Skeletal muscle cell (primary cell): ENCODE results near the gene TGM6.
A peak's percentile ranks its signal among the peaks of the same experiment; 100 is the strongest.

Experiments
- DNase-seq: peaks from one replicate; pipeline ENCODE4 v3.0.0-alpha.2; 2010; ENCODE audit warnings: low read depth
- H3K4me3 ChIP-seq: 2 replicates; pipeline ENCODE4 v1.5.1; 2011; ENCODE audit warnings: low read depth, mild to moderate bottlenecking, control low read depth, low read length, moderate library complexity

TGM6 gene

DNA sequence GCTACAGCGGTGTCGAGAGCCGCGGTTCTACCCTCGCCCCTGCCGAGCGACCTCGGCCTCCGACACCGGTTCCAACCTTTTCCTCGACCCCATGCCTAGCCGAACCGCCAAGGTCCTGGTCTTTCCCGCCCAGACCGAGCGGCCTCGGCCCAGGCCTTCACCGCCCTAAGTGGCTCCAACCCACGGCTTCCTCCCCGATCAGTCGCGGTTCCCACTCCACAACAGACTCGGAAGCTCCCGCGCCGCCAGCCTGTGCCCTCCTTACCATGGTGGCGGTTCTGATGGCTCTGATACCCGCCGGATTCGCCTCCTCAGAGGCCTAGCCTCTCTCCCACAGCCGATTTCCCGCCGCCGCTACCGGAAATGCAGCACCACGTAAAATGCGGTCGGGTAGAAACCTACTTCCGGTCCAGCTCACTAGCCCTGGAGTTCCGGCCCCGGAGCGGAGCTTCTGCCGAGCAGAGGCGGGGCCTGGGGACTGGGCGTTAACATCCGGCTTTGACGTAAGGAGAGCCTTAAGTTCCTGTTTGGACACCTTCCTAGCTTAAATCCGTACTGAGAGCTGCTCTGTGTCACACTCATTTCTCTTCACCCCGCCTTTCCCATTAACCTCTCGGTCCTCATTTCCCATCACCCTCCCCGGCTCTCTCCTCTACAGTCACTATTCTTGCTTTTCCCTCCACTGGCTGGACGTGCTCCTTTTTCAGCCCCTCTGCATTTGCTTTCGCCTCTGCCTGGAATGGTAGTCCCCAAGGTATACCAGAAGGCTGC, 89.9 kb downstream of the TGM6 start, which contains the start of gene SNRPB:
TSS of gene SNRPB (minus strand) at position 367 of the 771 bp plus-strand sequence. CDS start at position 268, 99 bp downstream.
- DNase-seq = peak; percentile 97

DNA sequence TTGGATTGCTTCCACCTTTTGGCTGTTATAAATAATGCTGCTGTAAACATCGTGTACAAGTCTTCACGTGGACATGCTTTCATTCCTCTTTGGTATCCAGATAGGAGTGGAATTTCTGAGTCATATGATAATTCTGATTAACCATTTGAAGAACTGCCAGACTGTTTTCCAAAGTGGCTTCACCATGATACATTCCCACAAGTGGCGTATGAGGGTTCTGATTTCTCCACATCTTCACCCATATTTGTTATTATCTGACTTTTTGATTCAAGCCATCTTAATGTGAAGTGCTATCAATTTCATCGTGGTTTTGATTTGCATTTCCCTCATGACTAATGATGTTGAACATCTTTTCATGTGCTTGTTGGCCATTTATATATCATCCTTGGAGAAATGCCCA, 92.8 kb downstream of the TGM6 start:
- DNase-seq = no peak
- no peak overlapping the region for H3K4me3 ChIP-seq

More for the DNA sequence above, 89.9 kb downstream of the TGM6 start, which contains the start of gene SNRPB:
- peak within 1 kb of the TSS; percentile 87 for H3K4me3 ChIP-seq

DNA sequence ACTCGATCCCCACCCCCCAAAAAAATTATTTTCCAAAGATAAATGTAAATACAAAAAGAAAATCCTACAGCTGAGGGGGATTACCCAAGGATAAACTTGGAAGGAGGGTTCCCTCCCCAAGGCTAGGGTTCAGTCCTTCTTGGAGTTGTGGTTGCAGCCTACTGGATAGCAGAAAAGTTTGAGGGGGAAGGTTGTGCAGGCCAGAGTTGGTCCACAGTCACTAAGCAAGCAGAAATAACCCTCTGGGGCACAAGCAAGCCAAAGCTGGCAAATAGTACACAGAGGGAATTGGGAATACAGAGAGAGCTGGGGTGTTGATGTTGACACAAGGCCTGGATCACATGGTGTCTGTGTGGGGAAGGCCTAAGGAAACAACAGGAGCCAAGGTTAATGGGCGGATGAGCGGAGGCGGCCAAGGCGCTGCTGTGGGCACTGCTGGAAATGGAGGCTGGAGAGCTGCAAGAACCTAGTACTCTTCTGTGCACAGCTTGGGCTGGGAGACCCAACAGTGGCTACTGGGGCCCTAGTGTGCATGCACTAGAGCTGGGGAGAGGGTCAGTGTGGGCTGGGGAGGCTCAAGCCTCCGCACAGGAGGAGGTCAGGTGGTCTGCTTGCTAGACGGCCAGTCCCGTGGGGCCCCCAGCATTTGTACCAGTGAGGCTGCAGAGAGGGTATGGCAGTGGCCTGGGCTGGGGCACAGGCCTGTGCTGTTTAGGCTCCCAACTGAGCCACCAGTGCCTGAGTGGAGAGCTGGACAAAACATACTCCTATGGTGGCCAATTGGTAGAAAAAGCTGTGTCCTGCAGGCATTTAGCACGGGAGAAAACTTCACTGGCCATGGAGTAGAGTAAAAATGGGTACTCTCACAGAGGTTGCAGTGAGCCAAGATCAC, 95.4 kb downstream of the TGM6 start:
- DNase-seq = no peak
- no peak overlapping the region for H3K4me3 ChIP-seq

DNA sequence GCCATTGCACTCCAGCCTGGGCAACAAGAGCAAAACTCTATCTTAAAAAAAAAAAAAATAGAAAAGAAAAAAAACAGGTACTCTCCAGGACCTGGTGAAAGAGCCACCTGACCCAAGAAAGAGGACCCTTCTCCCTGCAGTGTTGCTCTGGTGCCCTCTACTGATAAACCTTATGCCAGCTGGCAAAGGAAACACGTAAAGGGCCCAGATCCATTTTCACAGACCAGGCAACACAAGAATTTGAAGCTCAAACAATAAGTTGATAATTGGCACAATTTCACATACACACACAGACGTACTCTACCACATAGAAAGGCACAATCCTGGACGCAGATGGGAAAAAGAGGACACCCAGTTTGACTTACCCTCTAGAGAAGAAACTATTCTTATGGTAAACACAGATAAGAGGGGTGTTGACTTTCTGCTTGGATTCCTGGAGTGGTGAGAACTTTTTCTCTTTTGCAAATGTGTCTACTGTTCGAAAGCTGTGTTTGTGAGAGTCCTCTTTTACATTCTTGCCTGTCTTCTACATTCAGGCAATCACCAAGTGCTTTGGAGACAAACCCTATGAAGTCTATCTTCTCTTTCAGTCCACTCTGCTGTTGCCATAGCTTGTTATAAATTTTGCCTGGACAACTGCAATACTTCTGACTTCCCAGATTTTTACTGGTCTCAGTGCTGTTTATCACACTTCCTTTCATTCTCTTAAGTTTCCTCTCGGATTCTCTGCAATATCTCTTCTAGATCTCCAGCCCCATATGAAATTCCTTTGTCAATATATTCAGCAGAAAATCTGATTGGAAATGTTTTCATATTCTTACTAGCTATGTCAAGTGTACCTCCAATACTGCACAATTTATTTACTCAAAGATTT, 96.3 kb downstream of the TGM6 start:
- no peak for DNase-seq
- H3K4me3 ChIP-seq = no peak overlapping the region

DNA sequence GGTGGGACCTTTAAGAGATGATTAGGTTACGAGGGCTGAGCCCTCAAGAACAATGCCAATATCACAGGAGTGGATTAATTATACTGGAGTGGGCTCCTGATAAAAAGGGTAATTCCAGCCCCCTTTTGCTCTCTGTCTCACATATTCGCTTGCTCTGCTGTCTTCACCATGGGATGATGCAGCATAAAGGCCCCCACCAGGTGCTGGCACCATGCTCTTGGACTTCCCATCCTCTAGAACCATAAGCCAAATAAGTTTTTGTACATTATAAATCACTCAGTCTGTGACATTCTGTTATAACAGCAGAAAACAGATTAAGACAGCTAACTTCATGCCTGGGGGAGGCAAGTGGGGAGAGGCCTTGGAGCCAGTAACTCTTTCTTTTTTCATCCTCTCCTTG, 99.7 kb downstream of the TGM6 start:
- no peak for DNase-seq
- H3K4me3 ChIP-seq = no peak overlapping the region
